SK-N-SH (cell line): ENCODE results near the gene MAP2K5.

Source experiments
- RFX5 ChIP-seq: IDR thresholded peaks from 2 replicates; pipeline ENCODE4 v1.6.1; 2012; ENCODE audit warnings: mild to moderate bottlenecking, improper control_type of control experiment, low read length
- SMC3 ChIP-seq: IDR thresholded peaks from 2 replicates; pipeline ENCODE4 v1.6.1; 2012; ENCODE audit warnings: low read depth, low read length, improper control_type of control experiment

DNA sequence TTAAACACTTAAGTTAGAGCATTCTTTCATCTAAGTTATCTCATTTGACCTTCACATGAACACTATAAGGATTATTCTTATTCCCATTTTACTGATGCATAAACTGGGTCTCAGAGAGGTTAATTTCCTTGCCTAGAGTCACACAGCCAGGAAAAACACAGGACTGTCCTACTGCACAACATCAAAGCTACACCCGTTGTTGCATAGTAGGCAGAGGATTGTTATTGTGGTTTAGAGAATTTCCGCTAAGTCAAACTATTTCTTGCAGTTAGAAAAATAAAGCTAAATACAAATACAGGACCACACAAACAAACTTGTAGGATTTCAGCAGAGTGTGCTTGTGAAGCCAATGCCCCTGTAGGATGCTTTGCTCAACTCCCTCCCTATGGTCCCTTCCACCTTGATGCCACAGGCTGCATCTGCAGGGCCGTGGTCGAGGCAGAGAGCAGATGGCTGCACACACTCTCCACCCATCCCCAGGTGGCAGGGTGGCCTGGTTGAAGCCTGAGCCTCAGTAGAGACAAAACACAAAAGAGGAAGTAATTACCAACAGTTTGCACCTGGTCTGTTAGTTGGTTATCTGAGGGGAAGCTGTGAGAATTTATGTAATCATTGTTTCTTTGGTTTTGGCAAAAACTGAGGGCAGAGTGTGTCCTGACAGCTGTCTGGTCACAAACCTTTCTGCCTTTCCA, 241.7 kb downstream of the MAP2K5 start:
- TF ChIP-seq SMC3 (no peak), RFX5 (no peak)
